GM12801 (cell line): ENCODE measurements around the gene PPP1R15B.

Experiments used
- TF ChIP-seq, protein P1 (sequence below): IDR thresholded peaks from one replicate; pipeline ENCODE4 v1.5.1; 2011; ENCODE audit warnings: control low read depth; ENCODE audit not compliant: insufficient read length; ENCODE audit errors: extremely low read depth

Gene PPP1R15B

DNA sequence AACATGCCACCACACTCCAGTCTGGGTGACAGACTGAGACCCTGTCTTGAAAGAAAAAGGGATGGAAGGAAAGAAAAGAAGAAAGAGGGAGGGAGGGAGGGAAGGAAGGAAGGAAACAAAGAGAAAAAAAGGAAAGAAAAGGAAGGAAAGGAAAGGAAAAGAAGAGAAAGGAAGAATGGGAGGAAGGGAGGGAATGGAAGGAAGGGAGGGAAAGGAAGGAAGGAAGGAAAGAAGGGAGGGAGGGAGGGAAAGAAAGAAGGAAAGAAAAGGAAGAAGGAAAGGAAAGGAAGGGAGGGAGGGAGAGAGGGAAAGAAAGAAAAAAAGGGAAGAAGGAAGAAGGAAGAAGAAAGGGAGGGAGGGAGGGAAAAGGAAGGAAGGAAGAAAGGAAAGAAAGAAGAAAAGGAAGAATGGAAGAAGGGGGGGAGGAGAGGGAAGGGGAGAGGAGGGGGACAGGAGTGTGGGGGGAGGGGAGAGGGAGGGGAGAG, 5.0 kb upstream of the PPP1R15B start:
- TF ChIP-seq, protein P1, sequence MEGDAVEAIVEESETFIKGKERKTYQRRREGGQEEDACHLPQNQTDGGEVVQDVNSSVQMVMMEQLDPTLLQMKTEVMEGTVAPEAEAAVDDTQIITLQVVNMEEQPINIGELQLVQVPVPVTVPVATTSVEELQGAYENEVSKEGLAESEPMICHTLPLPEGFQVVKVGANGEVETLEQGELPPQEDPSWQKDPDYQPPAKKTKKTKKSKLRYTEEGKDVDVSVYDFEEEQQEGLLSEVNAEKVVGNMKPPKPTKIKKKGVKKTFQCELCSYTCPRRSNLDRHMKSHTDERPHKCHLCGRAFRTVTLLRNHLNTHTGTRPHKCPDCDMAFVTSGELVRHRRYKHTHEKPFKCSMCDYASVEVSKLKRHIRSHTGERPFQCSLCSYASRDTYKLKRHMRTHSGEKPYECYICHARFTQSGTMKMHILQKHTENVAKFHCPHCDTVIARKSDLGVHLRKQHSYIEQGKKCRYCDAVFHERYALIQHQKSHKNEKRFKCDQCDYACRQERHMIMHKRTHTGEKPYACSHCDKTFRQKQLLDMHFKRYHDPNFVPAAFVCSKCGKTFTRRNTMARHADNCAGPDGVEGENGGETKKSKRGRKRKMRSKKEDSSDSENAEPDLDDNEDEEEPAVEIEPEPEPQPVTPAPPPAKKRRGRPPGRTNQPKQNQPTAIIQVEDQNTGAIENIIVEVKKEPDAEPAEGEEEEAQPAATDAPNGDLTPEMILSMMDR = no peak

DNA sequence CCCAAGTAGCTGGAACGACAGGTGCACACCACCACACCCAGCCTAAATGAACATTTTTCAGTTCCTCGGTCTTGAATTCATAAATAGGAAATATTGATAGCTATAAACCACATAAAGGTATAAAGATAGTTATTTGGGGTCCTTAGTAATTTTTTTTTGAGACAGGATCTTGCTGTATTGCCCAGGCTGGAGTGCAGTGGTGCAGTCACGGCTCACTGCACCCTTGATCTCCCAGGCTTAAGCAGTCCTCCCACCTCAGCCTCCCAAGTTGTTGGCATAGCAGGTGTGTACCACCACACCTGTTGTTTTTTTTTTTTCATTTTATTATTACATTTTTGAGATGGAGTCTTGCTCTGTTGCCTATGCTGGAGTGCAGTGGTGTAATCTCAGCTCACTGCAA, 3.7 kb upstream of the PPP1R15B start:
- TF ChIP-seq, protein P1 = no peak

DNA sequence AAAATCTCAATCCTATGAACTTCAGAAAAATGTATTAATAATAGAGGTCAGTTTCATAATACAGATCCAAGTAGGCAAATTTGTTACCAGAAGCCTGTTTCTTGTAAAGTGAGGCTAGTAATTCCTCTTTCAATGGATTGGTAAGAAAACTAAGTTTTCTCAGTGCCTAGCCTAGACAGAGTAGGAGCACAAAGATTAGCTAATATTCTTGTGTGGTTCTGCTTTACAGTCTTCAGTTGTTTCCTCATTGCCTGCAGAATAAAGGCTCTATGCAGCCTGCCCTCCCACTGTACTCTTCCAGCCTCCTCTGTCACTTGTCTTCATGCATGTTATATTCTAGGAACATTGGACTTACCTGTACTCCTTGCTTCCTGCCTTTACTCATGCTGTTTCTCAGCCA, 2.4 kb upstream of the PPP1R15B start:
- TF ChIP-seq, protein P1 = no peak

DNA sequence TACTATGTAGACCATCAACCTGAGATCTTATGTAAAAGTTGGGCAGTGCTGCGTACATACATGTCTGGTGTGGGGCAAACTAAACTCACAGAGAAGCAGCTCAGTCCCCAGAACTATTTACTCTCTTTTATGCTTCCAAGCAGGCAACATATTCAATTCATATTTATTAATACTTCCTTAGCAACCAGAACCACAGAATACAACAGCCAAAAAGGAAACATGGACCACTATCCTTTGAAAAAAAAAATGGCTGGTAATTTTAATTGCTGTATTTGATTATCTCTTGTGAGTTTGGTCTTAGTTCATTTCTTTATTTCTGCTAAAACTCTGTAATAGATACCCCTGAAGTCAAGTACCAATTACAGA, 1.5 kb upstream of the PPP1R15B start:
- TF ChIP-seq, protein P1 = no peak

DNA sequence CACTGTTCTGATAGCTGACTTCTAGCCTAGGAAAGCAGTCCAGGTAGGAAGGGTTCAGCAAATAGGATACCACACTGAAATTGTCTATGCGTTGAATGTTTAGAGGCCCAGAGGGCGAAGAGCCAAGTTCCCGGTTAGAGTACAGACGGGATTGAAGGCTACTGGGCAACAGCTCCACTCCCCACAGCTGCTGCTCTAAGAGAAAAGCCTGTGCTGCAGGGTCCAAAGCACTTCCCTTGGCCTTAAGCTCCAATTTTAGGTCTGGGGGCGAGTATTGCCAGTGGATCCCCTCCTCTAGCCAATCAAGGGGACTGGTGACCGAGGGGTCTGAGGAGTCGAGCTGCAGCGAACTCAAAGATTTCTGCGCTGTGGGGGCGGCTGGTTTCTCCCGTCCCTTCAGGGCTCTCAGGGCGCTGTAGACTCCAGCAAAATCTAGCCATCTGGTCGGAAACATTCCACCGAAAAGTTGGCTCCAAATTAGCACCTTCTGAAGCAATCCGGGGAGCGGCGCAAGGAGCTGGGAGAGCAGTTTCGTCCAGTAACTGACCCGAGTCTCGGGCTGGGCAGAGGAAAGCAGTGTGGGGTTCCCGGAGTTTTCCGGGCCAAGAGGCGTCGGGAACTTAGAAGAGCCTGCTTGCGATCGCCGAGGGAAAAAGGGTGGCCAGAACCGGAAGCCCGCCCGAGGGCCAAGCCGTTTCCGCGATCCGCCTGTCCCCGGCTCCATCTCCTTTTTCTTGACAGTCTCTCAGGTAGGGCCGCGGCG, 748 bp downstream of the PPP1R15B start:
- TF ChIP-seq, protein P1 = no peak

DNA sequence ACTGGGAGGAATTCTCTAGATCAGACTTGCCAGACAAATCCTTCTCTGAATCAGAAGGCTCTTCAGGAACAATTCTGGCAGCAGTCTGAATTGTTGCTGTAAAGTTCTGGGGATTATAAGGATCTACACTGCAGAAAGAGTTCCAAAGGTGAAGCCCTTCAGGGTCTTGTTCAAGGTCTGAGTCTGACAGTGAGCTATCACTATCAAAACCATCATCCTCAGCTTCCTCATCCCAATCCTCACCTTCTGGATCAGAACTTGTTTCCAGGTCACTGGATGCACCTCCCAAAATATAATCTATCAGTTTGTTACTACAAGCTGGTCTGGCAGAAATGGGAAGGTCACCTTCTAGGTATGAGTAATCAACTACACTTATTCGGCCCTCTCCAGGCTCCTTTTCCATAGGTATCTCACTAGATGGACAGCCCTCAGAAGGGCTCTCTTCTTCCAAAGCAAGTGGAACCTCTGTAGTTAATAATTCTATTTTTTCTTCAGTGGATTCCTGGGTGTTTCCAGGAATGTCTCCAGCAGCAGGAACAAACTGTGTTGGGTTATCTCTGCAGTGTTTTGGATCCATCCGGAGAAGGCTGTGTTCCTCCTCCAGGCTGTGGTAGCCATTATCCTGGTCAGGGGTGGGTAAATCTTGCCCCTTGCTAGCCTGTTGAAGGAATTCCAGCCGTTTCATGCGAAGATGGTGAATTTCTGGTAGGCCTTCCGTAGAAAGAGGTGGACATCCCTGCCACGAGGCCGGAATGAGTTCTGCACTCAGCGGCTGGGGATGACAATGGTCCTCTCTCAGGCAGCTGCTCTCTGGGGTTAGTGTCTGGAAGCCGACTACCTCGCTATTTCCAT, 1.6 kb downstream of the PPP1R15B start:
- TF ChIP-seq, protein P1 = no peak

DNA sequence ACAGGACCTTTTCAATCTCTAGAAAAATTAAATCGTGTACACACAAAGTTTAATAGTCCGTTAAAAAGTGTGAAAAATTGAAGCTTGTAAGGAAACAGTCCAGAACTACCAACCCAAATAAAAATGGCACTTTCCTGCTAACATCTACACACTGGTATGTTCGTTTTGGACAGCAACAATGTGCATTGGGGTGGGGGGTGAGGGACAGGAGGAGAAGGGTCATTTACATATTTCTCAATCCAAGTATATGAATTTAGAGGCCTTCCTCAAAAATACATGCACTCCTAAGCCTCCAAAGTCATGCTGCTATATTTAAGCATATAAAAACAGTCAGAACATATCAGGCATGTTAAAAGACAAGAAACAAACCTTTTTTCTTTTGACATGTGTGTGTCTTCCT, 2.5 kb downstream of the PPP1R15B start:
- TF ChIP-seq, protein P1 = no peak
